ENCODE data around the gene SNX5.
"Not testable (repeated sequence)": the region's sequence is repeated elsewhere in the genome, so short reads cannot be mapped to it uniquely, and the experiment has no call there.

SNX5 gene

DNA sequence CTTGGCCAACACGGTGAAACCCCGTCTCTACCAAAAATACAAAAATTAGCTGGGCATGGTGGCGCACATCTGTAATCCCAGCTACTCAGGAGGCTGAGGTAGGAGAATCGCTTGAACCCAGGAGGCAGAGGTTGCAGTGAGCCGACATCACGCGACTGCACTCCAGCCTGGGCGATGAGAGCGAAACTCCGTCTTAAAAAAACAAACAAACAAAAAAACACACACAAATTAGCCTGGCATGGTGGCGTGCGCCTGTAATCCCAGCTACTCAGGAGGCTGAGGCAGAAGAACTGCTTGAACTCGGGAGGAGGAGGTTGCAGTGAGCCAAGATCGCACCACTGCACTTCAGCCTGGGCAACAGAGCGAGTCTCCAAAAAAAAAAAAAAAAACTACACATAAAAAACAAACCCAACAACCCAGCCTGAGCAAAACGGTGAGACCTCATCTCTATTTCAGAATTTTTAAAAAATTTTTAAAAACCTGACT is 8.2 kb downstream of the SNX5 start:
- DNase-seq (ENCODE audit: low read depth, low spot score): not testable (repeated sequence)

DNA sequence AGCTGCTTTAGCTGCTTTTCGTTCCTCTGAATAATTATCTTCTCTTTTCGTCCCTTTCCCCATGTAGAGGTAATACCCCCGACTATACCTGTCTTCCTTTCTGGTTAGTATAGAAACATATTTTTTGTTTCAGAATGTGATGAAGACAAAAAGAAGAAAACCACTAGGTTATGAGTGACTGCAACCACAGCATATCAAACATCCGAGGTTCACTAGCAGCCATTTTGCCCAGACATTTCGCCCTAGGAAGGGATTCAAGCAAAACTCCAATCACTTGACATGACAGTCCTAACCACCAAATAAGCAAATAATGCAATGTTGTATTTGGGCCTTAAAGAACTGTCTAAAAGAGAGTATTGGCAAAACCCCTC is 9.4 kb downstream of the SNX5 start:
- no peak for DNase-seq (ENCODE audit: low read depth, low spot score)

GRCh38 chr20:17958373-17959256 is 10.0 kb downstream of the SNX5 start:
- no peak for DNase-seq (ENCODE audit: low read depth, low spot score)

DNA sequence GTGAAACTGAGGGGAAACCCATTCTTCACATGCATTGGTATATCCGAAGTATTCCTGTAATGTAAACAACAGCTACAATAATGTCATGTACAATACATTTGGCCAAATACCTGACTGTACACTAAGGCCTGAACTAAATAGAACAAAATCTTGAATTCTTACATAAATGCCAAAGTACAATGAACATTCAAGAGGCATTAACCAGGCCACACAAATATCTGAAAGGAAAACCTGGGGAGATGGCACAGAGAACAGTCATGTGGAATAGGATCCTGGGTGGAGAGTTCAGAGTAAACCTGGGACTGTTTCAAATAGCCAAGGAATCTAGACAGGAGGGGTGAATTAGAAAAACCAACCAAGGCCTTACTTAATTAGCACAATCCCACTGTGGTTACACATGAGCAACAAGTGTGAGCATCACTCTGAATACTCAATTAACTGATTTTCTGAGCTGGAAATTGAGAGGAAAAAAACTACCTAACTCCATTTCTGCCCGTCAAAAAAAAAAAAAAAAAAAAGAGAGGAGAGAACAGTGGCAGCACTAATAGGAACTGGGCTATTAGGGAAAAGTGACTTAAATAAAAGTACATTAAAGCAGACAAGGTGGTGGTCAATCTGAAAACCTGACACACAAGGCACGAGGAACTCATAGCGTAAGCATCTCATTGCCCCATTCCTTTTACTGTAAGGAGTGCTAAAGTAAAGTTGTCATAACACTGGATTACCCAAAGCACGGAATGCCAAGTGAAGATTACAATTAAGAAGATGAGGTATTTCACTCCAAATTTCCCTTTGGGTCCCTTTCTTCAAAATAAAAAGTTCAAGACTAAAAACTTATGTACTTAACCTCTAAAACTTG is 10.9 kb downstream of the SNX5 start:
- no peak for DNase-seq (ENCODE audit: low read depth, low spot score)

- no peak for DNase-seq (ENCODE audit: low read depth, low spot score)
Observed at GRCh38 chr20:17956099-17956685, 12.4 kb downstream of the SNX5 start.

GRCh38 chr20:17955302-17955701 is 13.3 kb downstream of the SNX5 start:
- no peak for DNase-seq (ENCODE audit: low read depth, low spot score)

DNA sequence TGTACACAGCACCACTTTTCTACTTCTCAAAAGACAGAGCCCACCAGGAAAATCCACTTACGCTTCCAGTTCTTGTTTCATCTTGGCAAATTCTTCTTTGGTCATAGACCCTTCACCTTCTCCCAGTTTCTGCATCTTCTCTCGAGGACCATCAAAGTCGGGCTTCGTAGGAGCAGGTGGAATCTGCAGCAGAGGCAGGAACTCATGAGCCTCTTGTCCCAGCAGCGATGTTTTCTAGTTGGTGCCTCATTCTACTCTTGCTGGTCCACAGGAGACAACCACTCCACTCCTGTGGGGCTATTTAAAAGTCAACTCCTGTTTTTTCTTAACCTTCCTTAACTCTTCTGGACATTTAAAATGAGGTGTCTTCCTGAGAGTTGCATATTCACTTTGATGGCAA is 14.7 kb downstream of the SNX5 start:
- DNase-seq (ENCODE audit: low read depth, low spot score): no peak

- DNase-seq (ENCODE audit: low read depth, low spot score): no peak
Observed at GRCh38 chr20:17952692-17953684, 15.6 kb downstream of the SNX5 start.

DNA sequence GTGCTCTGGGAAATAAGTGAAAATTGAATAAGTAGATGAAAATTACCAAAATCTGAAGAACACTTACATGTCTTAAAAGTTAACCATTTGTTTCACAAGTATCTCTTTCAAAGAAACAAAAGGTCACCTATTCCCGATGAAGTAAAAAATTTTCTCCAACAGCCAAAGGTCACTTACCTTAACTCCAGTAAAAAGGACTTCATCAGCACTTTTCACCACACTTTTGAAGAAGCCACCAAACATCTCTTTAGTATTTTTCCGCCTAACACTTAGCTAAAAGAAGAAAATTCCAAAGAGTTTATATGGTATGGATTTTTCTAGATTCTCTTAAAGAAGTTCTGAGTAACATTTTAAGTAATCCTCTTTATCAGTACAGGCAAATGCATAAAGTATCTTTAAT is 17.3 kb downstream of the SNX5 start:
- no peak for DNase-seq (ENCODE audit: low read depth, low spot score)

- no peak for DNase-seq (ENCODE audit: low read depth, low spot score)
Observed at GRCh38 chr20:17950670-17951069, 17.9 kb downstream of the SNX5 start.

DNA sequence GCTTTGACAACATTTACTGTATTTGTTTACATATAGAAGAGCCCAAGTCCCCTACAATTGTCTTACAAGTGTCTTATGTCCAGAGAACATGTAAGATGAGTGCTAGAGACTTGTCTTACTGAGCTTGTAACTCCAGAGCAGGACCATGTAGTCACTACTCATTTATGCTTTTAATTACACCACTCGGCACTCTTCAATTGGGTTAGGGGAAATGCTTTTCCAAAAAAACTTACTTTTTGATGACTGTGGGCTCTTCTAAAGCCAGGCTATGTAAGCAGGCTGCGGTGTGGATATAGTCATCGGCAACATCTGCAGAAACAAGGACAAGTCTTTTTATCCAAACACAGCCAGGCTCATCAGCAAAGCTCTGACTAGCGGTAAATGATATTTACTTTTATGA is 18.7 kb downstream of the SNX5 start:
- DNase-seq (ENCODE audit: low read depth, low spot score): no peak

GRCh38 chr20:17948442-17948841 is 20.2 kb downstream of the SNX5 start:
- DNase-seq (ENCODE audit: low read depth, low spot score): no peak

GRCh38 chr20:17947474-17947815 is 21.1 kb downstream of the SNX5 start:
- DNase-seq (ENCODE audit: low read depth, low spot score): no peak

GRCh38 chr20:17946572-17947473 is 21.8 kb downstream of the SNX5 start:
- no peak for DNase-seq (ENCODE audit: low read depth, low spot score)

GRCh38 chr20:17946040-17946439 is 22.6 kb downstream of the SNX5 start:
- DNase-seq (ENCODE audit: low read depth, low spot score): no peak

DNA sequence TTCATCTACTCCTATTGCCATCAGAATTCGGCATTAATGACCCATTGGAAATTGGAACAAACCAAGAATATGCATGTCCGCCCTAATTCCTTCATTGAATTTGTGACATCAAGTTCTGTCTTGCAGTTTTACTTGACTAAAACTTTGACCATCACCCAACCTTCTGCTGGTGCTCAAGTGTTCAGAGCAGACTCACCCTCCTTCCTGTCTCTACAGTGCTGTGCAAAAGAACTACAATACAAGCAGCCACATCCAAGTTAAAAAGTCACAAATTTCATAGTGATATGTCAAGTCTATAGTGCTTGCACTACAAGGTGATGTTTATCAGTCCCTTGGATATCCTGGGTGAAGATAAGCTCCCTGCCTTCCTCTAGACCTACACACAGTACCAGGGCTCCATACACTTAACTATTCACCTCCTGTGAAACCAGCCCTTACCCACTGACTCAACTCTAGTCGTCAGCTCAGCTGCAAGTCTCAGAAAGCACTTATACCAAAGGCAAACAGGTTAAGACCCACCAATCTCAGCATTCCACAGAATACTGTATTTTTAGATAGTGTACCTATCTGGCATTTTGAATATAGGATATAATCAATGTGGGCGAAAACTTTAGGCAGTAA is 23.6 kb downstream of the SNX5 start:
- no peak for DNase-seq (ENCODE audit: low read depth, low spot score)

GRCh38 chr20:17943343-17943742 is 25.3 kb downstream of the SNX5 start:
- no peak for DNase-seq (ENCODE audit: low read depth, low spot score)

DNA sequence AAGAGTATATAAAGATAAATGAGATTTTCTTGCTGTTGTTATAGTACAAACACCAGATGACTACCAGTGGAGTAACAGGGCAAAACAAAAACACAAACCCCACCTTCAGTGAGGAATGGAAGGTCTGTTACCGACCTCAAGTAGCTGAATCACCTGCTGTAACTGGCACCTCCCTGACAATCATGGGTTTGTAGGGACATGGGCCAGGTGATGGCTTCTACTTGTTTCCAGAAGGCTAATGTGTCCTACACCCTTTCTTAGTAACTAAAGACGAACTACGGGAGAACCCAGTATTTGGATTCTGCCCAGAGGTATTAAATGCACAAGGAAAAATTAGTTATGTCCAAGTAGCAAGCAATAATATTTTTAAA is 26.8 kb downstream of the SNX5 start:
- DNase-seq (ENCODE audit: low read depth, low spot score): no peak

DNA sequence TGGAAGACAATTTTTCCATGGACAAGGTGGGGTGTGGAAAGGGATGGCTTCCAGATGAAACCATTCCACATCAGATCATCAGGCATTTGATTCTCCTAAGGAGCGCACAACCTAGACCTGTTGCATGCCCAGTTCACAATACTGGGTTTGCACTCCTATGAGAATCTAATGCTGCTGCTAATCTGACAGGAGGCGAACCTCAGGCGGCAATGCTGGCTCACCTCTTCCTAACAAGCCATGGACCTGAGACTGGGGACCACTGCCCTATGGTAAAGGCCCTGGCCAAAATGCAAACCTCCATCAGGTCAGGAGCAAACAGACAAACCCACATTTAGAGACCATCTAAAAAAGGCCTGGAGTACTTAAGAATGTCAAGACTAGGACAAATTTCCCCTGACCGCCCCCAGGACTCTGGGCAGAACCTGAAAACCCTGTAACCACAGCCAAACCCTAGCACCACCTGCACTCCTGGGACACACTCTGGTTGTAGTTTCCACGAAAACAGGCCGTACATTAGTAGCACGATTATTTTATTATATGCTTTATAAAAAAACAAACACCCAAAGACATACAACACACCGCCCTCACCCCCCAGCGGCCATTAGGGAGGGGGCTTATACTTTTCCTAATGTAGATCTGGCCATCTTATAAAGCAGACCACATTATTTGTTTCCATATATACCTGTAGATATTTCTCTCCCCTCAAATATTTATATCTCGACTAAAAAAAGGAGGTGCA is 27.3 kb downstream of the SNX5 start:
- DNase-seq (ENCODE audit: low read depth, low spot score): no peak
